C4-2B (cell line): Measurements from ENCODE around the gene MS4A6E.

ENCODE experiments used
- H3K27ac ChIP-seq: fragments of 450-650 bp; 2 replicates; pipeline ENCODE4 v1.5.1; 2017
- ZFX ChIP-seq: fragments of 450-650 bp; IDR thresholded peaks from 2 replicates; pipeline ENCODE4 v1.6.1; 2017
- TF ChIP-seq, protein P1 (sequence below): fragments of 450-650 bp; conservative IDR thresholded peaks from 2 replicates; pipeline ENCODE4 v1.5.1; 2017; ENCODE audit warnings: mild to moderate bottlenecking

The MS4A6E gene

GRCh38 chr11:60378354-60378753 is 51.3 kb downstream of the MS4A6E start, which contains the start of gene MS4A7:
Gene MS4A7 (plus strand): TSS chr11:60378532. CDS start chr11:60383142, 4,610 bp downstream.
- TF ChIP-seq, protein P1, sequence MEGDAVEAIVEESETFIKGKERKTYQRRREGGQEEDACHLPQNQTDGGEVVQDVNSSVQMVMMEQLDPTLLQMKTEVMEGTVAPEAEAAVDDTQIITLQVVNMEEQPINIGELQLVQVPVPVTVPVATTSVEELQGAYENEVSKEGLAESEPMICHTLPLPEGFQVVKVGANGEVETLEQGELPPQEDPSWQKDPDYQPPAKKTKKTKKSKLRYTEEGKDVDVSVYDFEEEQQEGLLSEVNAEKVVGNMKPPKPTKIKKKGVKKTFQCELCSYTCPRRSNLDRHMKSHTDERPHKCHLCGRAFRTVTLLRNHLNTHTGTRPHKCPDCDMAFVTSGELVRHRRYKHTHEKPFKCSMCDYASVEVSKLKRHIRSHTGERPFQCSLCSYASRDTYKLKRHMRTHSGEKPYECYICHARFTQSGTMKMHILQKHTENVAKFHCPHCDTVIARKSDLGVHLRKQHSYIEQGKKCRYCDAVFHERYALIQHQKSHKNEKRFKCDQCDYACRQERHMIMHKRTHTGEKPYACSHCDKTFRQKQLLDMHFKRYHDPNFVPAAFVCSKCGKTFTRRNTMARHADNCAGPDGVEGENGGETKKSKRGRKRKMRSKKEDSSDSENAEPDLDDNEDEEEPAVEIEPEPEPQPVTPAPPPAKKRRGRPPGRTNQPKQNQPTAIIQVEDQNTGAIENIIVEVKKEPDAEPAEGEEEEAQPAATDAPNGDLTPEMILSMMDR, result no peak
- no peak for TF ChIP-seq ZFX
- H3K27ac ChIP-seq, result peak within 1 kb of the TSS; percentile 45; the same call in 1 of the 2 replicates

DNA sequence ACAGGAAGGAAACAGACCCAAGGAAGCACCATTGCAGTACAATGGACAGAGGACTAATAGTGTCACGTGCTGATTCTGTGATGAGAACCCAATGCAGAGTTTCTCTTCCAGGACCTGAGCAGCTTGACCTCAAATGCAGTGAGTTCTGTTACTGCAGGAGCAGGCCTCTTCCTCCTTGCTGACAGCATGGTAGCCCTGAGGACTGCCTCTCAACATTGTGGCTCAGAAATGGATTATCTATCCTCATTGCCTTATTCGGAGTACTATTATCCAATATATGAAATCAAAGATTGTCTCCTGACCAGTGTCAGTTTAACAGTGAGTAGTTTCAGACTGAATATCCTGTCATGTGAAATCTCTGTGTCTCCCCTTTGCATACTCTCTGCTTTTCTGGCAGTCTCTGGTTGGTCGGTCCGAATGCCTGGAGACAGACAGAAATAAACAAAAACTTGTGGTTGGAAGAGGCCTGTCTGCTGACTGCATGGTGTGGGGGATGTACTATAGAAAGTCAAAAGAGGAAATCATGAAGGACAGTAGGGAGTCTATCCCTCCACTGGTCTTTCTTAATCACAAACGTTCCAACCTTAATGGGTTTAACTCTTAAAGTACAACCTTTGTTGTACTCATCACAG is 62.3 kb downstream of the MS4A6E start:
- no peak overlapping the region for H3K27ac ChIP-seq
- TF ChIP-seq, protein P1, result no peak
- TF ChIP-seq ZFX, result no peak

DNA sequence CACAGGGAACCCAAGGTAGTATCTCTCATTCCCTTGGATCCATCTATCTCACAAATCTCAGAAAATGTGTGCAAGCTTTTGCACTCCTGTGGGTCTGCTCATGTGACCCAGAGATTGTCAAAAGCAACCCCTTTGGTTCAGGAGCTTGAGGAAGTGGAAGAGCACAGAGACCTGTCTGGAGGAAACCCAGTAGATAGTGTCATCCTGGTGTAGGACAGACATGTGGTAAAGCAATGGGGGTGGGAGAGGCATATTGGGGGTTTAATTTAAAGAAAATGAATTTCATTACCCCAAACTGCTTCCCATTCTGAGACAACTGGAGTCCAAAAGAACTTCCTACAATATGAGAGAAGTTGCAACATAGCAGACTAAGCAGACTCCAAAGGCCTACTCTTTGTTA is 63.4 kb downstream of the MS4A6E start:
- TF ChIP-seq, protein P1, result no peak
- no peak for TF ChIP-seq ZFX
- no peak overlapping the region for H3K27ac ChIP-seq
